NT2/D1 (cell line): ENCODE data around the gene REXO1.
A peak's percentile ranks its signal among the peaks of the same experiment; 100 is the strongest.

Source experiments
- DNase-seq: peaks from one replicate; pipeline ENCODE4 v3.0.0-alpha.2; 2011; ENCODE audit warnings: low read depth, low spot score
- H3K27me3 ChIP-seq: 2 replicates; pipeline ENCODE4 v1.6.0; 2011; ENCODE audit warnings: mild to moderate bottlenecking; ENCODE audit not compliant: insufficient read length, insufficient read depth
- H3K36me3 ChIP-seq: 2 replicates; pipeline ENCODE4 v1.6.1; 2011; ENCODE audit warnings: mild to moderate bottlenecking, low read length, mixed read lengths; ENCODE audit not compliant: insufficient read depth, insufficient read length
- H3K4me1 ChIP-seq: 2 replicates; pipeline ENCODE4 v1.5.1; 2011; ENCODE audit not compliant: insufficient read depth, insufficient read length
- H3K4me3 ChIP-seq: 2 replicates; pipeline ENCODE4 v1.5.1; 2011; ENCODE audit warnings: low read depth; ENCODE audit not compliant: insufficient read length
- H3K9ac ChIP-seq: 2 replicates; pipeline ENCODE4 v1.6.0; 2011; ENCODE audit warnings: low read depth; ENCODE audit not compliant: insufficient read length
- H3K9me3 ChIP-seq: 2 replicates; pipeline ENCODE4 v1.5.1; 2011; ENCODE audit warnings: mild to moderate bottlenecking, low read length; ENCODE audit not compliant: insufficient read depth
- SUZ12 ChIP-seq: IDR thresholded peaks from 2 replicates; pipeline ENCODE4 v1.6.1; 2011; ENCODE audit not compliant: insufficient read length, insufficient read depth; ENCODE audit errors: extremely low read depth
- YY1 ChIP-seq: IDR thresholded peaks from 2 replicates; pipeline ENCODE4 v1.6.1; 2011; ENCODE audit not compliant: insufficient read length, insufficient read depth
- ZNF274 ChIP-seq: IDR thresholded peaks from 2 replicates; pipeline ENCODE4 v1.6.1; 2011; ENCODE audit warnings: mild to moderate bottlenecking, low read depth, low read length

The REXO1 gene

DNA sequence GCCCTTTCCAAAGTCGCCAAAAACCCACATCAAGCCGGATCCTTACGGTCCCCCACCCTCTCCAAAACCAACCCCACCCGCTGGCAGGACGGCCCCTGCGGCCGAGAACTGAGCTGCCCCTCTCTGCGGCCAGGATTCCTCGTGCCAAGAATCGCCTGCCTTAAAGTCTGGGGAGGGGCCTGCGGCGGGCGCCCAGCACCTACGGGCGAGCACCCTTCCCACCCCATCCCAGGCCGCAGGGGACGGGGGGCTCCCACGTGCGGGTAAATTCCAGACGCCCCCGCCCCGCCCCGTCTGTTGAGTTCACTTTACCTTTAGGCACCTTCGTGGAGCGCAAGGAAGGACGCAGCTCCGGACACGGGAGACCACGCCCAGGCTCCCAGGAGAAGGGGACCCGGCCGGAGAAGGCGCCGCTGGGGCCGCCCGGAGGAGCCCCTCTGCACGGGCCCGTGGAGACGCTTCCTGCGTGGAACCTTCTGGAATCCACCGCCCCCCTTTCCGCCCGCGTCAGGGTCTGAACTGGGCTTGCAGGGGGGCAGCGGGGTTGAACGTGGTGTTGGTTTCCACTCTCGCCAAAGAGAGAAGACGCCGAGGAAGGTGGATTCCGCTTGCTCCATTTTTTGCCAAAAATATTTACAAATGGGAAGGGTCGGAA, 72.2 kb downstream of the REXO1 start:
- Histone ChIP-seq H3K4me3 (no peak overlapping the region), H3K36me3 (no peaks in the 10 kb centered on the region), H3K27me3 (peaks cover 11% of the 10 kb centered on the region), H3K9ac (no peak overlapping the region), H3K4me1 (peaks cover 4% of the 10 kb centered on the region), H3K9me3 (peaks cover 21% of the 10 kb centered on the region)
- no peak for DNase-seq
- TF ChIP-seq SUZ12 (no peak), ZNF274 (no peak), YY1 (no peak)

GRCh38 chr19:1774989-1775772, 73.1 kb downstream of the REXO1 start:
- no peak overlapping the region for H3K4me3 ChIP-seq
- peaks cover 27% of the 10 kb centered on the region for H3K9me3 ChIP-seq
- H3K27me3 ChIP-seq = peaks cover 11% of the 10 kb centered on the region
- peaks cover 2% of the 10 kb centered on the region for H3K4me1 ChIP-seq
- DNase-seq = no peak
- no peaks in the 10 kb centered on the region for H3K36me3 ChIP-seq
- no peak overlapping the region for H3K9ac ChIP-seq
- TF ChIP-seq SUZ12 (no peak), ZNF274 (no peak), YY1 (no peak)

DNA sequence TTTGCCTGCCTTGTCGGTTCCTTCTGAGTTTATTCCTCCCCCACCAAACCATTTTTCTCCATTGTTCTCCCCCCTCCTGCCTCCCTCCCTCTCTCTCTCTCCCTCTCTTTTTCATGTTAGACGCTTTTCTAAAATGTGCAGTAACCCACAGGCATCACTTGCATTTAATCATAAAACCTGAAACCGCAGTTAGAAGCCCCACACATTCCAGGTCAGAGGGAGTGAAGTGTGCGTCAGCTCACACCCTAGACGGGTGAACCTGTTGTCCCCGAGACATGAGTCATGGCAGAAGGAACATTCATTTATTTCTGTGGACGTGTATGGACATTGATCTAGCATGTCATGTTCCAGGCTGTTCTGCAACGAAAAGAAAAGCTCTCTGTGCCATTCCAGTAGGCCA, 75.1 kb downstream of the REXO1 start:
- no peak overlapping the region for H3K9ac ChIP-seq
- TF ChIP-seq YY1 (no peak), SUZ12 (no peak), ZNF274 (no peak)
- no peak overlapping the region for H3K4me3 ChIP-seq
- peaks cover 5% of the 10 kb centered on the region for H3K4me1 ChIP-seq
- peaks cover 22% of the 10 kb centered on the region for H3K27me3 ChIP-seq
- DNase-seq = no peak
- no peaks in the 10 kb centered on the region for H3K36me3 ChIP-seq
- H3K9me3 ChIP-seq = peaks cover 27% of the 10 kb centered on the region

- no peak overlapping the region for H3K4me3 ChIP-seq
- H3K9ac ChIP-seq = no peak overlapping the region
- peaks cover 33% of the 10 kb centered on the region for H3K27me3 ChIP-seq
- no peak for DNase-seq
- peaks cover 13% of the 10 kb centered on the region for H3K4me1 ChIP-seq
- peaks cover 23% of the 10 kb centered on the region for H3K9me3 ChIP-seq
- H3K36me3 ChIP-seq = no peaks in the 10 kb centered on the region
- no peak for TF ChIP-seq SUZ12
- TF ChIP-seq ZNF274 = no peak
- no peak for TF ChIP-seq YY1
These were observed 77.3 kb downstream of the REXO1 start for GRCh38 chr19:1770866-1771576.

DNA sequence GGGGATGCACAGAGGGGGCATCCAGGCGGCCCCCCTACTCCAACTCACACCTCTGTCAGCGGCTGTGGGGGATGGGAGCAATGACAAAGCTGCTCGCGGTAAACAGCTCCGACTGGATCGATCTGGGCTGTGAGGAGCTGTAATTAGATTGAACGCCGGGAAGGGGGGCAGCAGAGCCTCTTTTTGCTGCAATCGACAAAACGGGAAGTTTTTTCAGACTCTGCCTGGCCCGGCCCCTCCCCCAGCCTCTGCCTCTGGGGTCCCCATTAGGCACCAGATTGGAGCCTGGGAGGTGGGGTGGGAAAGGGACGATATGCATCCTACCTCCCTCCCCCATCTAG, 78.7 kb downstream of the REXO1 start:
- DNase-seq = no peak
- H3K4me3 ChIP-seq = no peak overlapping the region
- no peaks in the 10 kb centered on the region for H3K36me3 ChIP-seq
- peaks cover 13% of the 10 kb centered on the region for H3K9me3 ChIP-seq
- H3K9ac ChIP-seq = no peak overlapping the region
- H3K27me3 ChIP-seq = peaks cover 44% of the 10 kb centered on the region
- TF ChIP-seq ZNF274 = no peak
- TF ChIP-seq SUZ12 = no peak
- peaks cover 21% of the 10 kb centered on the region for H3K4me1 ChIP-seq

GRCh38 chr19:1768918-1769644, 79.2 kb downstream of the REXO1 start:
- H3K9ac ChIP-seq = no peak overlapping the region
- peaks cover 44% of the 10 kb centered on the region for H3K27me3 ChIP-seq
- H3K36me3 ChIP-seq = no peaks in the 10 kb centered on the region
- TF ChIP-seq ZNF274 = no peak
- TF ChIP-seq SUZ12 = no peak
- no peak for TF ChIP-seq YY1
- no peak for DNase-seq
- H3K9me3 ChIP-seq = peaks cover 13% of the 10 kb centered on the region
- peaks cover 24% of the 10 kb centered on the region for H3K4me1 ChIP-seq
- no peak overlapping the region for H3K4me3 ChIP-seq

GRCh38 chr19:1768248-1768647, 80.0 kb downstream of the REXO1 start:
- no peak overlapping the region for H3K4me3 ChIP-seq
- H3K36me3 ChIP-seq = no peaks in the 10 kb centered on the region
- H3K9ac ChIP-seq = peak overlapping the region; percentile 26
- peak; percentile 49 for DNase-seq
- H3K27me3 ChIP-seq = peaks cover 48% of the 10 kb centered on the region
- H3K9me3 ChIP-seq = peaks cover 13% of the 10 kb centered on the region
- peaks cover 22% of the 10 kb centered on the region for H3K4me1 ChIP-seq
- TF ChIP-seq SUZ12 (no peak), ZNF274 (no peak), YY1 (no peak)
